A673 (cell line): ENCODE measurements around the gene BAAT.

ENCODE experiments used
- EZH2 ChIP-seq: fragments of 200-600 bp; sonication (generic); IDR thresholded peaks from 2 replicates; pipeline ENCODE4 v1.6.1; 2017; ENCODE audit warnings: borderline replicate concordance, low read depth, mild to moderate bottlenecking, mixed read lengths, antibody characterized with exemption, low read length; ENCODE audit not compliant: poor library complexity, severe bottlenecking
- TF ChIP-seq, protein P1 (sequence below): fragments of 300-800, 200-600 bp; sonication (generic); conservative IDR thresholded peaks from 2 replicates; pipeline ENCODE4 v1.5.1; 2017; ENCODE audit warnings: low read depth, mild to moderate bottlenecking, antibody characterized with exemption, low read length, moderate library complexity, mixed read lengths

DNA sequence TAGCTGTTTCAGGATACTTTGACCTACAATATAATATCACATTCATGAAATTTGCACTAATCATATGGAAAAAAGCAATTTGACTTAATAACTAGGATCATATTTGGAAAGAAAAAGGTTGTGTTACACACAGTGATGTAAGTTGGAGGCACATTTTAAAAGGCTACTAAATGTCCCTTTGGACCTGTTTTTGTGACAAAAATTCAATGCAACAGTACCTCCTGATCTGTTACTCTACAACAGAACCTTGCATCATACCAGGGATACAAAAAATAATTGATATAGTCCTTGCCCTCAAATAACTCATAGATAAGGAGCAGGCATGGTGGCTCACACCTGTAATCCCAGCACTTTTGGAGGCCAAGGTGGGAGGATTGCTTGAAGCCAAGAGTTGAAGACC, 67.1 kb downstream of the BAAT start:
- TF ChIP-seq, protein P1, sequence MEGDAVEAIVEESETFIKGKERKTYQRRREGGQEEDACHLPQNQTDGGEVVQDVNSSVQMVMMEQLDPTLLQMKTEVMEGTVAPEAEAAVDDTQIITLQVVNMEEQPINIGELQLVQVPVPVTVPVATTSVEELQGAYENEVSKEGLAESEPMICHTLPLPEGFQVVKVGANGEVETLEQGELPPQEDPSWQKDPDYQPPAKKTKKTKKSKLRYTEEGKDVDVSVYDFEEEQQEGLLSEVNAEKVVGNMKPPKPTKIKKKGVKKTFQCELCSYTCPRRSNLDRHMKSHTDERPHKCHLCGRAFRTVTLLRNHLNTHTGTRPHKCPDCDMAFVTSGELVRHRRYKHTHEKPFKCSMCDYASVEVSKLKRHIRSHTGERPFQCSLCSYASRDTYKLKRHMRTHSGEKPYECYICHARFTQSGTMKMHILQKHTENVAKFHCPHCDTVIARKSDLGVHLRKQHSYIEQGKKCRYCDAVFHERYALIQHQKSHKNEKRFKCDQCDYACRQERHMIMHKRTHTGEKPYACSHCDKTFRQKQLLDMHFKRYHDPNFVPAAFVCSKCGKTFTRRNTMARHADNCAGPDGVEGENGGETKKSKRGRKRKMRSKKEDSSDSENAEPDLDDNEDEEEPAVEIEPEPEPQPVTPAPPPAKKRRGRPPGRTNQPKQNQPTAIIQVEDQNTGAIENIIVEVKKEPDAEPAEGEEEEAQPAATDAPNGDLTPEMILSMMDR: no peak
- no peak for TF ChIP-seq EZH2
